Islet precursor cell (in vitro differentiated cells): ENCODE measurements around the gene MXRA8.
A peak's percentile ranks its signal among the peaks of the same experiment; 100 is the strongest.

Source experiments
- DNase-seq: peaks from one replicate; pipeline ENCODE4 v3.0.0-alpha.2; 2018

MXRA8 gene

GRCh38 chr1:1348420-1349255 lies 9.7 kb downstream of the MXRA8 start:
- no peak for DNase-seq

- peak; percentile 75 for DNase-seq
Observed at GRCh38 chr1:1347663-1348419, 10.5 kb downstream of the MXRA8 start.

- no peak for DNase-seq
Observed at GRCh38 chr1:1347026-1347595, 11.2 kb downstream of the MXRA8 start.

GRCh38 chr1:1346501-1346890 lies 11.9 kb downstream of the MXRA8 start:
- DNase-seq, result no peak

GRCh38 chr1:1345860-1346500 lies 12.4 kb downstream of the MXRA8 start:
- DNase-seq, result no peak

GRCh38 chr1:1345384-1345783 lies 13.0 kb downstream of the MXRA8 start:
- DNase-seq, result no peak

GRCh38 chr1:1344655-1345361 lies 13.5 kb downstream of the MXRA8 start:
- DNase-seq, result peak; percentile 76

- DNase-seq, result no peak
Observed at GRCh38 chr1:1343811-1344421, 14.4 kb downstream of the MXRA8 start.

GRCh38 chr1:1342584-1343115 lies 15.7 kb downstream of the MXRA8 start:
- no peak for DNase-seq

GRCh38 chr1:1342061-1342562 lies 16.2 kb downstream of the MXRA8 start:
- no peak for DNase-seq

GRCh38 chr1:1341549-1342021 lies 16.8 kb downstream of the MXRA8 start:
- no peak for DNase-seq

- DNase-seq, result no peak
Observed at GRCh38 chr1:1340791-1341548, 17.4 kb downstream of the MXRA8 start.

GRCh38 chr1:1340185-1340584 lies 18.2 kb downstream of the MXRA8 start:
- DNase-seq, result no peak

- DNase-seq, result no peak
Observed at GRCh38 chr1:1338278-1338677, 20.1 kb downstream of the MXRA8 start.

- no peak for DNase-seq
Observed at GRCh38 chr1:1337793-1338147, 20.6 kb downstream of the MXRA8 start.

- DNase-seq, result no peak
Observed at GRCh38 chr1:1336931-1337792, 21.2 kb downstream of the MXRA8 start.

- DNase-seq, result no peak
Observed at GRCh38 chr1:1336446-1336845, 21.9 kb downstream of the MXRA8 start.

GRCh38 chr1:1335792-1336248 lies 22.5 kb downstream of the MXRA8 start:
- DNase-seq, result no peak

GRCh38 chr1:1335283-1335682 lies 23.1 kb downstream of the MXRA8 start:
- DNase-seq, result no peak

GRCh38 chr1:1334835-1335234 lies 23.5 kb downstream of the MXRA8 start:
- peak; percentile 85 for DNase-seq
